SU-DHL-6 (cell line): ENCODE measurements around the gene STC2.

Experiments
- H2AFZ ChIP-seq: fragments of 200-600 bp; sonication (generic); 2 replicates; pipeline ENCODE4 v1.6.1; 2014; ENCODE audit warnings: low read depth, mild to moderate bottlenecking, moderate library complexity, mixed read lengths, antibody characterized with exemption, low read length; ENCODE audit not compliant: severe bottlenecking
- H3F3A ChIP-seq: fragments of 200-600 bp; shearing (Covaris generic); 2 replicates; pipeline ENCODE4 v1.6.0; 2016; ENCODE audit warnings: antibody characterized with exemption, mild to moderate bottlenecking; ENCODE audit not compliant: insufficient read depth
- H3K27ac ChIP-seq: fragments of 200-600 bp; sonication (generic); 2 replicates; pipeline ENCODE4 v1.5.1; 2016; ENCODE audit warnings: low read depth, mild to moderate bottlenecking, low read length, moderate library complexity, mixed read lengths
- H3K27me3 ChIP-seq: fragments of 200-600 bp; sonication (generic), shearing (Covaris generic); 2 replicates; pipeline ENCODE4 v1.6.0; 2014; ENCODE audit warnings: mild to moderate bottlenecking, low read length
- H3K36me3 ChIP-seq: fragments of 200-600 bp; sonication (generic); 2 replicates; pipeline ENCODE4 v1.6.1; 2014; ENCODE audit warnings: mild to moderate bottlenecking, low read length, mixed read lengths
- H3K4me2 ChIP-seq: fragments of 300-600, 200-600 bp; shearing (Covaris generic), sonication (generic); 2 replicates; pipeline ENCODE4 v1.6.0; 2014; ENCODE audit warnings: low read length, low read depth, mild to moderate bottlenecking; ENCODE audit not compliant: poor library complexity, severe bottlenecking
- H3K4me3 ChIP-seq: fragments of 200-600 bp; sonication (generic); 2 replicates; pipeline ENCODE4 v1.5.1; 2014; ENCODE audit warnings: antibody characterized with exemption, low read length, mild to moderate bottlenecking, mixed read lengths; ENCODE audit not compliant: insufficient read depth, poor library complexity, severe bottlenecking
- H3K79me2 ChIP-seq: fragments of 200-600 bp; sonication (generic); 2 replicates; pipeline ENCODE4 v1.6.1; 2014; ENCODE audit warnings: mild to moderate bottlenecking, low read length, moderate library complexity; ENCODE audit not compliant: insufficient read depth
- H3K9ac ChIP-seq: fragments of 200-600 bp; sonication (generic); 2 replicates; pipeline ENCODE4 v1.7.0; 2014; ENCODE audit warnings: mild to moderate bottlenecking, low read length
- H3K9me2 ChIP-seq: fragments of 200-600 bp; sonication (generic); replicated peaks from 2 replicates; pipeline ENCODE4 v1.6.1; 2014; ENCODE audit warnings: low read length; ENCODE audit not compliant: insufficient read depth
- H3K9me3 ChIP-seq: fragments of 200-600 bp; sonication (generic); 2 replicates; pipeline ENCODE4 v1.6.1; 2014; ENCODE audit warnings: low read length, mixed read lengths; ENCODE audit not compliant: insufficient read depth
- H4K20me1 ChIP-seq: fragments of 200-600 bp; sonication (generic); 2 replicates; pipeline ENCODE4 v1.6.1; 2014; ENCODE audit warnings: low read depth, mild to moderate bottlenecking, antibody characterized with exemption, low read length, moderate library complexity, mixed read lengths
- EZH2phosphoT487 ChIP-seq: fragments of 200-600 bp; sonication (generic), shearing (Covaris generic); conservative IDR thresholded peaks from 2 replicates; pipeline ENCODE4 v1.6.1; 2018; ENCODE audit warnings: mild to moderate bottlenecking, antibody characterized with exemption, low read length, moderate library complexity, mixed read lengths
- TF ChIP-seq, protein P1 (sequence below): fragments of 200-600 bp; sonication (generic); IDR thresholded peaks from one replicate; pipeline ENCODE4 v1.5.1; 2017; ENCODE audit warnings: antibody characterized with exemption, mild to moderate bottlenecking, low read length, moderate library complexity; ENCODE audit not compliant: insufficient read depth, poor library complexity, severe bottlenecking

STC2 gene

DNA sequence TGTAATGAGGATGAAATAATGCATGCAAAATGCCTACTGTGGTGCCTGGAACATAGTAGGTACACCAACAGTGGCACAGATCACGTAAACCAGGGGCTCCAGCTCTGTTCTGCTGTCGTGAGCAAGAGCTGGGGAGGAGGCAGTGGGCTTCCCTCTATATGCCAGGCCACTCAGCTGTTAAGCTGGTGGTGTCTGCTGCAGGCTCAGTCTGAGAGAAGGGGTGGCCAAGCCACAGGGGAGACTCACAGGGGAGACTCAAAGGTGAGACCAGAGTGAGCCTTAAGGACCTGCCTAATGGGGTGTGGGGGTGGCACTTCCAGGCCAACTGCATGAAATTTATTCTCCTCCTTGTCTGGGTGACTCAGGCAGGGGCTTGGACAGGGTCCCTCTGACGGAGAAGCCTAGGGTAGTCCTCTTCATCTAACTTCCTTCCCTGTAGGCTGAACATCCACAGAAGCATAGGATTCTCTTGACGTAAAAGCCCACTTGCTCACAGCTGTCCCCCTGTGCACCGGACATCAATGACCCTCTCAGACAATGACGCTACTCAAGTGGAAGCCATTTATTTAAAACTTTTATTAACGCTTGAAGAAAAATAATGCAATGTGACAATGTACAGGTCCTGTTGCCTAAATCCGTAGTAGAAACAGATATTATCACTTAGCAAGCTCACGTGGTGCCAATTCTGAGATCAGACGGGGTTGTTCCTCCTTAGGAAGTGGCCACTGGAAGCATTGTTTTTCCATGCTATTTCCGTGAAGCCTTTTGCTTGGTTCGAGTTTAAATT lies 13.9 kb downstream of the STC2 start:
- no peak for TF ChIP-seq EZH2phosphoT487
- TF ChIP-seq, protein P1, sequence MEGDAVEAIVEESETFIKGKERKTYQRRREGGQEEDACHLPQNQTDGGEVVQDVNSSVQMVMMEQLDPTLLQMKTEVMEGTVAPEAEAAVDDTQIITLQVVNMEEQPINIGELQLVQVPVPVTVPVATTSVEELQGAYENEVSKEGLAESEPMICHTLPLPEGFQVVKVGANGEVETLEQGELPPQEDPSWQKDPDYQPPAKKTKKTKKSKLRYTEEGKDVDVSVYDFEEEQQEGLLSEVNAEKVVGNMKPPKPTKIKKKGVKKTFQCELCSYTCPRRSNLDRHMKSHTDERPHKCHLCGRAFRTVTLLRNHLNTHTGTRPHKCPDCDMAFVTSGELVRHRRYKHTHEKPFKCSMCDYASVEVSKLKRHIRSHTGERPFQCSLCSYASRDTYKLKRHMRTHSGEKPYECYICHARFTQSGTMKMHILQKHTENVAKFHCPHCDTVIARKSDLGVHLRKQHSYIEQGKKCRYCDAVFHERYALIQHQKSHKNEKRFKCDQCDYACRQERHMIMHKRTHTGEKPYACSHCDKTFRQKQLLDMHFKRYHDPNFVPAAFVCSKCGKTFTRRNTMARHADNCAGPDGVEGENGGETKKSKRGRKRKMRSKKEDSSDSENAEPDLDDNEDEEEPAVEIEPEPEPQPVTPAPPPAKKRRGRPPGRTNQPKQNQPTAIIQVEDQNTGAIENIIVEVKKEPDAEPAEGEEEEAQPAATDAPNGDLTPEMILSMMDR: no peak
- H3K9me2 ChIP-seq: no peaks in the 10 kb centered on the region
- no peak overlapping the region for H3K9ac ChIP-seq
- no peaks in the 10 kb centered on the region for H4K20me1 ChIP-seq
- no peak overlapping the region for H3K4me3 ChIP-seq
- H3K36me3 ChIP-seq: no peaks in the 10 kb centered on the region
- no peaks in the 10 kb centered on the region for H3K9me3 ChIP-seq
- no peaks in the 10 kb centered on the region for H3F3A ChIP-seq
- H3K4me2 ChIP-seq: no peak overlapping the region
- H3K27me3 ChIP-seq: no peaks in the 10 kb centered on the region
- no peak overlapping the region for H3K27ac ChIP-seq
- no peak overlapping the region for H2AFZ ChIP-seq
- H3K79me2 ChIP-seq: no peaks in the 10 kb centered on the region

DNA sequence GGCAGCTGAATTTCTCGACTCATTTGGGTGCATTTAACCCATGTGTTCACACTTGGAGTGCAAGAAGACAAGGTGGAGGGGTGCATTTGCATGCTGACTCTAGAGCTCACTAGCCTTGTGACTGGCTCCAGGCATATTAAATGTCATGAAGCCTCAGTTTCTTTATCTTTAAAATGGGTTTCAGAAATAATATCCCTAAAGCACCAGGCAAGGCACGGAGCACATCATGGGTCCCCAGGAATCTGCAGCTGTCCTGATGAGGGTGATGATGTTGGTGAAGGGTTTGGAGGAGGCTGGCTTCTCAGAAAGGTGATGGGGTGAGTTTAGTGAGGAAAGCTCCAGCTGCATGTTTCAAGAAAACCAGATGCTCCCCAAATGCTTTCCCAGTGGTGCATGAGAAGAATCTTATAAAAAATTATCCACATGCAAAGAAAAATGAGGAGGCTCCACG lies 14.8 kb downstream of the STC2 start:
- H3K4me2 ChIP-seq: no peak overlapping the region
- no peaks in the 10 kb centered on the region for H3K27me3 ChIP-seq
- H4K20me1 ChIP-seq: no peaks in the 10 kb centered on the region
- H3K79me2 ChIP-seq: no peaks in the 10 kb centered on the region
- H3K9me2 ChIP-seq: no peaks in the 10 kb centered on the region
- H2AFZ ChIP-seq: no peak overlapping the region
- TF ChIP-seq EZH2phosphoT487: no peak
- TF ChIP-seq, protein P1: no peak
- no peaks in the 10 kb centered on the region for H3F3A ChIP-seq
- no peak overlapping the region for H3K27ac ChIP-seq
- H3K36me3 ChIP-seq: no peaks in the 10 kb centered on the region
- no peak overlapping the region for H3K4me3 ChIP-seq
- H3K9me3 ChIP-seq: no peaks in the 10 kb centered on the region
- H3K9ac ChIP-seq: no peak overlapping the region

DNA sequence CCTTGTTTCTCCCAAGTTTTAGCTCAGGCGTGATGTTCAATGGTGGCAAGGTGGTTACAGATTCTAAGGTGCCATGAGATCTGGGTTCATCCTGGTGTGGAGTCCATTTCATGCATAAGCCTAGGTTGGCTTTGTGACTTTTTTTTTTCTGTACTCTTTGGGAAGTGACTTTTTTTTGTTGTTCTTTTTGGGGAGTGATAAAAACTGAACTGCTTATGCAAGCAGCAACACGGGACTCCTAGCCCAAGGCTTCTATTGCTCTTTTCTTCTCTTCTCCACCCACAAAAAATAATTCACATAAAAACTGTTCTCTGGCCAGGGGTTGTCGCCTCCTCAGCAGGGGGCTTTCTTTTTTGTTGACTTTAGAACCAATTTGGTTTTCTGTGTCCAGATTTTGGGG lies 15.4 kb downstream of the STC2 start:
- TF ChIP-seq EZH2phosphoT487: no peak
- TF ChIP-seq, protein P1: no peak
- Histone ChIP-seq H3K9ac (no peak overlapping the region), H3K27me3 (no peaks in the 10 kb centered on the region), H3K4me2 (no peak overlapping the region), H3K36me3 (no peaks in the 10 kb centered on the region), H3K79me2 (no peaks in the 10 kb centered on the region), H3K27ac (no peak overlapping the region), H4K20me1 (no peaks in the 10 kb centered on the region), H3K9me3 (no peaks in the 10 kb centered on the region), H3K9me2 (no peaks in the 10 kb centered on the region), H2AFZ (no peak overlapping the region), H3F3A (no peaks in the 10 kb centered on the region), H3K4me3 (no peak overlapping the region)
